GM06990 (cell line): Measurements from ENCODE around the gene CYSLTR2.

Experiments used
- DNase-seq: peaks from one replicate; pipeline ENCODE4 v3.0.0-alpha.2; 2011; ENCODE audit not compliant: insufficient read length; ENCODE audit errors: extremely low read depth
- H3K27me3 ChIP-seq: replicated peaks from 2 replicates; pipeline ENCODE4 v1.6.0; 2011; ENCODE audit warnings: low read length; ENCODE audit not compliant: control insufficient read depth, insufficient read depth
- H3K36me3 ChIP-seq: 2 replicates; pipeline ENCODE4 v1.5.1; 2011; ENCODE audit warnings: low read length; ENCODE audit not compliant: control insufficient read depth, insufficient read depth
- H3K4me3 ChIP-seq: replicated peaks from 2 replicates; pipeline ENCODE4 v1.5.1; 2011; ENCODE audit warnings: low read depth, mild to moderate bottlenecking, control low read depth, low read length
- CTCF ChIP-seq: IDR thresholded peaks from 2 replicates; pipeline ENCODE4 v1.5.1; 2011; ENCODE audit warnings: low read length, control low read depth, mild to moderate bottlenecking, inconsistent platforms; ENCODE audit not compliant: insufficient read depth, poor library complexity, severe bottlenecking

CYSLTR2 gene

GRCh38 chr13:48630773-48631172 is 23.0 kb upstream of the CYSLTR2 start:
- TF ChIP-seq CTCF = no peak
- no peaks in the 10 kb centered on the region for H3K36me3 ChIP-seq
- H3K27me3 ChIP-seq = no peaks in the 10 kb centered on the region
- H3K4me3 ChIP-seq = no peak overlapping the region
- no peak for DNase-seq

GRCh38 chr13:48631441-48631840 is 22.3 kb upstream of the CYSLTR2 start:
- Histone ChIP-seq H3K27me3 (no peaks in the 10 kb centered on the region), H3K36me3 (no peaks in the 10 kb centered on the region), H3K4me3 (no peak overlapping the region)
- DNase-seq = no peak
- TF ChIP-seq CTCF = no peak

GRCh38 chr13:48633700-48634099 is 20.0 kb upstream of the CYSLTR2 start:
- TF ChIP-seq CTCF = no peak
- no peaks in the 10 kb centered on the region for H3K27me3 ChIP-seq
- no peak for DNase-seq
- H3K4me3 ChIP-seq = no peak overlapping the region
- H3K36me3 ChIP-seq = no peaks in the 10 kb centered on the region

GRCh38 chr13:48634636-48635035 is 19.1 kb upstream of the CYSLTR2 start:
- Histone ChIP-seq H3K27me3 (no peaks in the 10 kb centered on the region), H3K4me3 (no peak overlapping the region), H3K36me3 (no peaks in the 10 kb centered on the region)
- DNase-seq = no peak
- no peak for TF ChIP-seq CTCF

- no peak for TF ChIP-seq CTCF
- Histone ChIP-seq H3K36me3 (no peaks in the 10 kb centered on the region), H3K27me3 (no peaks in the 10 kb centered on the region), H3K4me3 (no peak overlapping the region)
- DNase-seq = no peak
These were observed 18.3 kb upstream of the CYSLTR2 start for GRCh38 chr13:48635478-48635877.

- no peak for DNase-seq
These were observed 17.2 kb upstream of the CYSLTR2 start for GRCh38 chr13:48636550-48636949.

More at GRCh38 chr13:48636550-48636949, 17.2 kb upstream of the CYSLTR2 start:
- Histone ChIP-seq H3K27me3 (no peaks in the 10 kb centered on the region), H3K36me3 (no peaks in the 10 kb centered on the region), H3K4me3 (no peak overlapping the region)
- no peak for TF ChIP-seq CTCF
